Measurements from ENCODE around the gene PRRT1. TPM values are rescaled to one million over a fixed set of nuclear protein-coding genes. Genes with fewer than 3 reads are reported as not detected.

PRRT1 gene
- total RNA-seq, 1 donor: under 0.01 TPM

GRCh38 chr6:32127717-32128592 lies 23.8 kb downstream of the PRRT1 start, which contains the start of gene ATF6B:
Gene ATF6B (minus strand): TSS chr6:32128246. CDS start chr6:32128207, 39 bp downstream.
- Histone ChIP-seq H2AFZ (ENCODE audit: low read length) (peak within 1 kb of the TSS; percentile 96), H3K4me1 (ENCODE audit: insufficient read depth, low read length) (peaks cover 23% of the 10 kb centered on the region)

DNA sequence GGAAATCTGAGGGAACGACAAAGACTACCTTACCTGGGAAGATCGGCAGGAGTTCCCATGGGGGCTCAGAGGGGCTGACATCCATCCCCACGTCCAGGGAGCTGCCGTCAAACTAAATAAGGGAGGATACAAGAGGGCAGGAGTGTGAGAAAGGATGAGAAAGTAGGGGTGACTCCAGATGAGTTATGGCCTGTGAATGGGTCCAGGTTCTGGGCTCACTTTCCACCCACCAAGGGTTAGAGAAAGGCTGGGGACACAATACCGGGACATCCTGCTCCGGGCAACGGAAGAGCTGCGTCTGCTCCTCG lies 24.4 kb downstream of the PRRT1 start:
- TF ChIP-seq CTCF (IDR thresholded peaks at IDR 0.05; ENCODE audit: extremely low read depth, low read depth, low read length): no peak
- Histone ChIP-seq H3K79me2 (ENCODE audit: insufficient read depth, low read length) (peaks cover 43% of the 10 kb centered on the region), H3K9me3 (ENCODE audit: low read depth, low read length) (no peaks in the 10 kb centered on the region), H3K27ac (ENCODE audit: low read depth, low read length) (peak overlapping the region; percentile 90), H3K36me3 (ENCODE audit: insufficient read depth, low read length) (peaks cover 27% of the 10 kb centered on the region), H4K20me1 (ENCODE audit: insufficient read depth, low read length) (no peaks in the 10 kb centered on the region), H2AFZ (ENCODE audit: low read length) (peak overlapping the region; percentile 96), H3K4me3 (ENCODE audit: insufficient read depth, low read length) (peak overlapping the region; percentile 95), H3K27me3 (ENCODE audit: insufficient read depth, low read length) (no peaks in the 10 kb centered on the region), H3K4me2 (ENCODE audit: insufficient read depth, low read length) (peak overlapping the region; percentile 94), H3K4me1 (ENCODE audit: insufficient read depth, low read length) (peaks cover 23% of the 10 kb centered on the region)
- DNase-seq (ENCODE audit: insufficient read length, low spot score, missing footprints): no peak

More at GRCh38 chr6:32127717-32128592, 23.8 kb downstream of the PRRT1 start, which contains the start of gene ATF6B:
- no peaks in the 10 kb centered on the region for H3K27me3 ChIP-seq (ENCODE audit: insufficient read depth, low read length)
- peak within 1 kb of the TSS; percentile 99 for H3K4me2 ChIP-seq (ENCODE audit: insufficient read depth, low read length)
- no peak for TF ChIP-seq CTCF (IDR thresholded peaks at IDR 0.05; ENCODE audit: extremely low read depth, low read depth, low read length)
- peaks cover 43% of the 10 kb centered on the region for H3K79me2 ChIP-seq (ENCODE audit: insufficient read depth, low read length)
- H3K27ac ChIP-seq (ENCODE audit: low read depth, low read length): peak within 1 kb of the TSS; percentile 90
- H3K36me3 ChIP-seq (ENCODE audit: insufficient read depth, low read length): peaks cover 23% of the 10 kb centered on the region
- H3K9me3 ChIP-seq (ENCODE audit: low read depth, low read length): no peaks in the 10 kb centered on the region
- H4K20me1 ChIP-seq (ENCODE audit: insufficient read depth, low read length): no peaks in the 10 kb centered on the region
- H3K4me3 ChIP-seq (ENCODE audit: insufficient read depth, low read length): peak within 1 kb of the TSS; percentile 95
- DNase-seq (ENCODE audit: insufficient read length, low spot score, missing footprints): peak; percentile 99

DNA sequence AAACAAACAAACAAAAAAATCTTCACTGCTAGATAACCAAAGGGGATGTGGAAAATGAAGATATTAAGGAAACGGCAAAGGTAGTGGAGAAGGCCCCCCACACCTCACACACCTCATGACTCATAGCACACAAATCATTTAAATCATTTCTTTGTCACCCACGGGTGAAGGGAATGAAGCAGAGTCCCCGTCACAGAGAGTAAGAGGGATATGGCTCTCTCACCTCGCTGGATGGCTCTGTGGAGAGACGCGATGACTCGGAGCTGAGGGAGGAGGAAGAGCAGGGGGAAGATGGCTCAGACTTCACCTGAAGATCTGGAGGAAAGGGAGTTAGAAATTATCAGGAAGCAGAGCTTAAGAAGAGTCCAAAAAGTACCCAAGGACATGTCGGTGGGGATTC lies 24.9 kb downstream of the PRRT1 start:
- Histone ChIP-seq H3K27ac (ENCODE audit: low read depth, low read length) (peak overlapping the region; percentile 90), H3K4me1 (ENCODE audit: insufficient read depth, low read length) (peaks cover 23% of the 10 kb centered on the region), H2AFZ (ENCODE audit: low read length) (no peak overlapping the region), H3K4me3 (ENCODE audit: insufficient read depth, low read length) (peak overlapping the region; percentile 95), H3K27me3 (ENCODE audit: insufficient read depth, low read length) (no peaks in the 10 kb centered on the region), H3K9me3 (ENCODE audit: low read depth, low read length) (no peaks in the 10 kb centered on the region), H3K36me3 (ENCODE audit: insufficient read depth, low read length) (peaks cover 31% of the 10 kb centered on the region), H3K4me2 (ENCODE audit: insufficient read depth, low read length) (peak overlapping the region; percentile 94), H3K79me2 (ENCODE audit: insufficient read depth, low read length) (peaks cover 43% of the 10 kb centered on the region), H4K20me1 (ENCODE audit: insufficient read depth, low read length) (no peaks in the 10 kb centered on the region)
- TF ChIP-seq CTCF (IDR thresholded peaks at IDR 0.05; ENCODE audit: extremely low read depth, low read depth, low read length): no peak
- no peak for DNase-seq (ENCODE audit: insufficient read length, low spot score, missing footprints)

DNA sequence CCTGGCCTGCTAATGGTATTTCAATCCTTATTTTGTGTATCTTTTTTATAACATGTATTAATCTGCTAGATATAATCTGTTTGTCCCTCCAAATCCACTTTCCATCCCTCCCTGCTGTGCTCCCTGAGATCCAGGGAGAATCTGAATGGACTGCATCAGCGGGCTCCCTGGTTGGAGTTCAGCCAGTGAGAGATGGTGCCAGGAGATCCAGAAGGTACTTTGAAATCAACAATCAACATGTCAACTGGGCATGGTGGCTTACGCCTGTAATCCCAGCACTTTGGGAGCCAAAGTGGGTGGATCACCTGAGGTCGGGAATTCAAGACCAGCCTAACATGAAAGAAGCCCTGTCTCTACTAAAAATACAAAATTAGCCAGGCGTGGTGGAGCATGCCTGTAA lies 28.1 kb downstream of the PRRT1 start:
- Histone ChIP-seq H3K79me2 (ENCODE audit: insufficient read depth, low read length) (peaks cover 34% of the 10 kb centered on the region), H3K27me3 (ENCODE audit: insufficient read depth, low read length) (no peaks in the 10 kb centered on the region), H4K20me1 (ENCODE audit: insufficient read depth, low read length) (no peaks in the 10 kb centered on the region), H3K9me3 (ENCODE audit: low read depth, low read length) (no peaks in the 10 kb centered on the region), H3K4me3 (ENCODE audit: insufficient read depth, low read length) (no peak overlapping the region), H3K4me2 (ENCODE audit: insufficient read depth, low read length) (no peak overlapping the region), H3K36me3 (ENCODE audit: insufficient read depth, low read length) (peaks cover 47% of the 10 kb centered on the region), H2AFZ (ENCODE audit: low read length) (no peak overlapping the region), H3K27ac (ENCODE audit: low read depth, low read length) (no peak overlapping the region), H3K4me1 (ENCODE audit: insufficient read depth, low read length) (peaks cover 19% of the 10 kb centered on the region)
- DNase-seq (ENCODE audit: insufficient read length, low spot score, missing footprints): no peak
- TF ChIP-seq CTCF (IDR thresholded peaks at IDR 0.05; ENCODE audit: extremely low read depth, low read depth, low read length): no peak
